ENCODE measurements around the gene MYO1G. TPM values are rescaled to one million over a fixed set of nuclear protein-coding genes. Genes with fewer than 3 reads are reported as not detected.
A peak's percentile ranks its signal among the peaks of the same experiment; 100 is the strongest.
"Not testable (repeated sequence)": the region's sequence is repeated elsewhere in the genome, so short reads cannot be mapped to it uniquely, and the experiment has no call there.

Gene MYO1G
- total and polyA plus RNA-seq, 9 of the 15 experiments (the other 6 are each of a cell fraction or from before 2014, with no cell fraction given): 0.03 to 0.62 (median 0.13) TPM; not detected in 1

- peak; percentile 59; the same call in 1 of the 2 replicates for TF ChIP-seq ZBTB40 (IDR thresholded peaks at IDR 0.05)
- not testable (repeated sequence) for TF ChIP-seq ZBTB40, NR4A1 (CRISPR knock-in tag; IDR thresholded peaks at IDR 0.05)
- TF ChIP-seq POLR2G (IDR thresholded peaks at IDR 0.05; ENCODE audit: low read depth, low read length): 0 out of 2 replicates have a peak, but pooled peaks have one; percentile 35
- TF ChIP-seq ZNF239 (CRISPR knock-in tag; IDR thresholded peaks at IDR 0.05): peak; percentile 77
- TF ChIP-seq L3MBTL2 (IDR thresholded peaks at IDR 0.05): peak; percentile 83
- TF ChIP-seq ZBTB34 (CRISPR knock-in tag; IDR thresholded peaks at IDR 0.05): peak; percentile 75; the same call in 1 of the 2 replicates
- TF ChIP-seq MYC (IDR thresholded peaks at IDR 0.05; ENCODE audit: low read depth, low read length): peak; percentile 38; the same call in 1 of the 2 replicates
- peak; percentile 63; the same call in 1 of the 2 replicates for TF ChIP-seq MYC (CRISPR knock-in tag; IDR thresholded peaks at IDR 0.05; ENCODE audit: borderline replicate concordance, low read depth)
- peak; percentile 86 for TF ChIP-seq IRF9 (tag; IDR thresholded peaks at IDR 0.05)
- peak; percentile 89 for TF ChIP-seq ZNF79 (CRISPR knock-in tag; IDR thresholded peaks at IDR 0.05; ENCODE audit: low read depth)
- peak; percentile 95 for TF ChIP-seq NR4A1 (tag; IDR thresholded peaks at IDR 0.05)
- TF ChIP-seq FOXK2 (conservative IDR thresholded peaks at IDR 0.05 in 1 of 2, IDR thresholded peaks at IDR 0.05 in 1 of 2; ENCODE audit: low read depth in 2 of 2): peak; percentile 39 to 46
- TF ChIP-seq POLR2H (tag; IDR thresholded peaks at IDR 0.05; ENCODE audit: low read depth): peak; percentile 64
- peak; percentile 94 for TF ChIP-seq KLF6 (CRISPR knock-in tag; IDR thresholded peaks at IDR 0.05; ENCODE audit: borderline replicate concordance)
- peak; percentile 92 for TF ChIP-seq HIVEP1 (CRISPR knock-in tag; IDR thresholded peaks at IDR 0.05)
Observed at GRCh38 chr7:44992004-44992795, 13.4 kb upstream of the MYO1G start (continued).
